Activated gamma-delta T cell treated with anti-CD3 and anti-CD28 coated beads, Interleukin-2, amount 50 U/mL, for 16 hours (primary cell): Measurements from ENCODE around the gene GSG1L.

Experiments used
- DNase-seq: peaks from one replicate; pipeline ENCODE4 v3.0.0-alpha.2; 2020; ENCODE audit warnings: low read depth

Gene GSG1L

DNA sequence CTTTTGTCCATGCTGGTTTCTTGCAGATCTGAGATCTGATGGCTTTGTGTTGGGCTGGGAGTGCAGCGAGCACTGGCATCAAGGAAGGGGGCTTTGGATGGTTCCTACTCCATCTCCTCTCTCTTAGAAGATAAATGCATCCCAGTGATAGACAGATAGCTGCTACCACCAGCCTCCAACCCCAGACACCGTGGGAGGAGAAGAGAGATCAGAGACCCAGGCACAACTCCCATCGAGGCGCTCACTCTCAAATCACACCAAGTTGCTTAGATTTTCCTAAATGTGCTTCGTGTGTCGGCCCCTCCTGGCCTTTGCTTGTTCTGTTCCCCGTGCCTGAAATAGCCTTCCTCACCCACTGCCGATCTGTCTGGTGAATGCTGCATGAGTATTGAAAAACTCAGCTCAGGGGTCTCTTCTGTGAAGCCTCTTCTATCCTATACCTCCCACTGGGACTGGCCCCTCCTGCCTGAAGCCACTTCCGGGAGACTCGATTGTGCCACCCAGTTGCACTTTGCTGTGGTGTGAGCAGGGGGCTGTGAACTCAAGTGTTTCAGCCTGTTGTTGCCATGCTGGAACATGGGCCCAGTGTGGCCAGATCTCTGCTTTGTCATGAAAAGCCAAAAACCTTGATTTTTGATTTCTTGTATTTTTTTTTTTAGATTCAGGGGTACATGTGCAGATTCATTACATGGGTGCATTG is 242.7 kb downstream of the GSG1L start:
- no peak for DNase-seq

GRCh38 chr16:27819881-27820610 is 243.5 kb downstream of the GSG1L start:
- DNase-seq: no peak

DNA sequence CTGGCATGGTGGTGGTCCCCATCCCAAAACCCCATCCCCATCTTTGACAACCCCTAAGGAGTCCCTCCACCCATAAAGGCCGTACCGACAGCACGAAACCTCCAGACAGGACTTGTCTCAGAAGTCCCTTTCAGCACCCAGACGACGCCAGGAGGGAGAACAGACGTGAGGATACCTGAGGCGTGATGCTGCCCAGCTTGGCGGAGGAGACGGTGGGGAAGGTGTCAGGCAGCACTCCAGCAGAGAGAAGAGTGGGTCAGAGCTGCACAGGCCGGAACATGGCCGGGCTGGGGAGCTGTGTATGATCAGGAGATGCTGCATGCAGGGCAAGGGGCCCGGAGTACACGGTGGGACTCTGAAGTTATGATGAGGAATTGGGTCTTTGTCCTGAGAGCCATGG is 244.2 kb downstream of the GSG1L start:
- no peak for DNase-seq

- DNase-seq: no peak
Observed at GRCh38 chr16:27818246-27818645, 245.3 kb downstream of the GSG1L start.

DNA sequence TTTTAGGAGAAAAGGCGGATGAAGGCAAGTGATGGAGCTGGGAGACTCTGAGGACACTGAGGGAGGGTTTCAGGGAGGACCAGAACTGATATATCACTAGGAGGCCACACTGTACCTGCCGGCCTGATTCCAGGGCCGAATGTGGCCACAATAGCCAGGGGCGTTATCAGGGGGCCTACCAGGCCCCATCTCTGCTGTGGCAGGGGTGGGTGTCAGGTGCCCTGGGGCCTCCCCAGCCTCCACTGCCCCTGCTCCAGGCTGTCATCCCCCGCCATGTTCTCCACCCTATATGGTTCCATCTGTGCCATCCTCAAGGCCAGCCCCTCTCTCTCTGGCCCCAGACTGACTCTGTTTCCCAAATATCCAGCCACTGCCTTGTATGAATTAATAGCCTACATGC is 246.5 kb downstream of the GSG1L start:
- DNase-seq: no peak

DNA sequence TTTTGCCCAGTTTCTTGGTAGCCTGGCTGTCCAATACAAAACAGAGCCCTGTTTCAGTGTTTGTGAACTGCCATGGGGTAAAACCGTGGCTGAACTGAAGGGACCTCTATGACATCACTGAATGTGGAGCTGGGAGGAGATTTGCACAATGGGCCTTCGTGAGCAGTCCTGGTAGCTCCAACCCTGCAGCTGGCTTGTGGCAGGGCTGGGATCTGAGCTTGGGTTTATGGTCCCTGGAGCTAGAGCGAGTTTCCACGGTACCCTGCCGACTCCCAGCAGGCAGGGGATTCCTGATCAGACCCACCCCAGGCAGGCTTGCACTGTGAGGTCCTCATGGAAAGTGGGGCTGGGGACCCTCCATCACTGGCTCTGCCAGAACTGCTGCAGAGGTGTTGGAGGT is 247.0 kb downstream of the GSG1L start:
- no peak for DNase-seq

- DNase-seq: no peak
Observed at GRCh38 chr16:27813591-27813990, 249.9 kb downstream of the GSG1L start.

DNA sequence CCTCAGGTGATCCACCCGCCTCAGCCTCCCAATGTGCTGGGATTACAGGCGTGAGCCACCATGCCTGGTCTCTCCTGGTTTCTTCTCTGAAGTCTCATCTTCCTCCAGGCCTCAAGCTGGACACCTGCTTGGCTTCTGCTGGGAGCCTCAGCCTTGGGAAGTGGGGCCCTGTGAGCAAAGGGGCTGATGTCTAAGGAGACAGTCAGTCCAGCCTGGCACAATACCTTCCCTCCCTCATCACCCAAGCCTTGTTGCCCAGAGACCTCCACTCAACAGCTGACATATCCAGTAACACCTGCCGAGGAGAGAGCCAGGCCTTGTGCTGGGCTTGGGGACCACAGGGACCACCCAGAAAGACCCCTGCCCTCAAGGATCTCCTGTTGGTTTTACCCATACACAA is 251.6 kb downstream of the GSG1L start:
- no peak for DNase-seq

- no peak for DNase-seq
Observed at GRCh38 chr16:27806986-27807385, 256.5 kb downstream of the GSG1L start.

GRCh38 chr16:27806388-27806787 is 257.1 kb downstream of the GSG1L start:
- DNase-seq: no peak

GRCh38 chr16:27805828-27806351 is 257.6 kb downstream of the GSG1L start:
- no peak for DNase-seq

GRCh38 chr16:27803775-27804549 is 259.6 kb downstream of the GSG1L start:
- DNase-seq: no peak

DNA sequence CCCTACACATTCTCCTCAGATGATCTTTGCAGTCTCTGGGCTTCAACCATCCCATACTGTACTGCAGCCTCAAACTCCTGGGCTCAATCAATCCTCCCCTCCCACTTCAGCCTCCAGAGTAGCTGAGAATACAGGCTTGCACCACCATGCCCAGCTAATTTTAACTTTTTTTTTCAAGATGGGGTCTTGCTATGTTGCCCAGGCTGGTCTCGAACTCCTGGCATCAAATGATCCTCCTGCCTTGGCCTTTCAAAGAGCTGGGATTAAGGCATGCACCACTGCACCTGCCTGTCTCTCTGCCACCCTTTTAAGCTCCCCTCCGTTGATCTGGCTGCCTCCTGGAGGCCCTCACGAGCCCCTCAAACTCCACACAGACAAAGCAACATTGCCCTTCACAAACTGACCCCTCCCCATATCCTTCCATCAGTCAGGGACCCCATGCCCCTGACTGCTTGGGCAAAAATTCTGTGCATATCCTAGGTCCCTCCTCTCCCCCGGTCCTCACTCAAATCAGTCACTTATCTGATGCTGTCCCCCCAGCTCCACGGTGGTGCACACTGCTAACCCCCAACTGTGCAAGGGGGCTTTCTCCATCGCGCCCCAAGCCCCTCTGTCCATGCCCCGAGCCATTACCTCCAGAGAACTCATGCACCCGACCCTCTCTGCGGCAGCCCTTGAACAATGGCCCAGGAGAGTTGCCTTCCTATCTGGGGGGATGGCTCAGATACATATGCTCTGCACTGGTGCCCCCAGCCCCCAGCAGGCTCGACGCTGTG is 260.7 kb downstream of the GSG1L start:
- DNase-seq: no peak

- DNase-seq: no peak
Observed at GRCh38 chr16:27801289-27801945, 262.1 kb downstream of the GSG1L start.

- DNase-seq: no peak
Observed at GRCh38 chr16:27800817-27801216, 262.7 kb downstream of the GSG1L start.

DNA sequence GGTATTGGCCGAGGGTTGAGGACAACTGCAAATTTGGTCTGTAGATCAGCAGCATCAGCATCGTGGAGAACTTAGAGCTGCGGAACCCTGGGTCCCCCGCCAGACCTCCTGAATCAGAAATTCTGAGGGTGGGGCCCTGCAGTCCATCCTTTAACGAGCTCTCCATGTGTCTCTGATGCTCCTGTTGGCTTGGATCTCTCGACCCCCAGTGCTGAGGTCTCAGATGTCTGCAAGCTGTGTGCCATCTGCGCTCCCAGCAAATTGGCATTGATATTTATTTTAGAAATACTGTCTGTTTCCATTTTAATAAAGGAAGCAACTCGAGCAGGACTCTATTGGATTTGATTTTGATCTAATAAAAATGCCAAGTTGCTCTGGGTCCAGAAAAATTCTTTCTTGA is 263.6 kb downstream of the GSG1L start:
- DNase-seq: no peak

DNA sequence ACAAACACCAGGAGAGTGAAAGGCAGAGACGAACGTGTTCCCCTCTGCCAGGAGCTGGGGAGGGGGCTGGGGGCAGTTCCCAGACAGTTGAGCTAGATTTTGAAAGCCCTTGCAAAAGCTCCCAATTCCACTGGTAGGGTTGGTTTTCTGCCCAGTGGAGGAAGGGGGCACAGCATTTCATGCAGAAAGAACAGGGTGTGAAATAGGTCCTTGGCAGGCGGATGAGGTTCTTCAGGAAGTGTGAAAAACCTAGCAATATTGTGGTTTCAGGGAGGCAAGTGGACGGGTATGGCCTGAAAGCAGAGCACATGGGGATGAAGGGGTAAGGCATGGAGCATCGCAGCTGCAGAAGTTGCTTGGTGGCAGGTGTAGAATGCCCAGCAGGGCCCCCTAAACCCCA is 265.3 kb downstream of the GSG1L start:
- no peak for DNase-seq

GRCh38 chr16:27795992-27796614 is 267.4 kb downstream of the GSG1L start:
- DNase-seq: no peak

DNA sequence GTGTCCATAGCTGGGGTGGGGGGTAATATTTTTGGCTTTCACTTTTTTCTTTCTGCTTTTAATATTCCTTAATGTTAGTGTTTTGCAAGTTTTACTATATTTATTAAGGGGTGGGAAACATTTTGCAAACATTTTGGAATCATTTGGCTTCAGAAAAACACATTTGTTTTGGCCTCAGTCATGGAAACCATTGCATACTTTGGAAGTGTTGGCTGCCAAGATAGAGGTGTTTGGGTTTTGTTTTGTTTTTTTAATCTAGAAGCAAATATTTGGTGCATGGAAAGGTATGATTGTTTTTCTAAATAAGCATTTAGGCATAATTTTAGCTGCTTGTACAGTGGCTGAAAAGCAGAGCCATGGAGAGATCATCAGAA is 270.3 kb downstream of the GSG1L start:
- no peak for DNase-seq

DNA sequence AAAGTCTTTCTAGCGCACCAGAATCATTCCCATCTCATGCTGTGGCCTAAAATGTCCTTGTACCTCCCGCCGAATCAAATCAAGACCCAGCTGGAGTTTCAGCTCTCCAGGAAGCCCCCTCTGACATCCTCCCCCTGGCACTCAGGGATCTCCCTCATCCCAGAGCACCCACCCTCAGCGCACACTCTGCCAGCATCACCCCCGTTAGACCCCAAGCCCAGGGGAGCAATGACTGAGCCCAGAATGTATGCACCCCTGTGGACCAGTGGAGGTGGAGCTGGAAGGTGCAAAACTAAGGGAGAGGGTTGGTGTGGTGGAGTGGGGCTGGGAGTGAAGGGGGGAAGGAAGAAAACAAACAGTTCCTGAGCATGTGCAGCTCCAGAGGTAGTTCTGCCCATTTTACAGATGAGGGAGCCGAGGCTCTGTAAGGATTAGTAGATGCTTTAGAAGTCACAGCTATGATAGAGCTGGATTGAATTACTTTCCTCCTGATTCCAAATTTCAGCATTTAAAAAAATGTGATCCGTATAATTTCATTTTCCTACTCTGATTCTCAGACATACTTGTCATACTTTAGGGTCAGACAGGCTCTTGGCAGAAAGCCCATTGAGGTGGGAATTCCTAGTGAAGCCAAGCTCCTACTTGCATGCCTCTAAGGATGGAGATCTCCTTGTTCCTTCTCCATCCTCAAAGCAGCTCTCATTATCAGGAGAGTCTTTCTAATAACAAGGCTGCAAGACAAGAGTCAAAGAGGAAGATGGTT is 270.8 kb downstream of the GSG1L start:
- DNase-seq: no peak

- DNase-seq: no peak
Observed at GRCh38 chr16:27791404-27791719, 272.2 kb downstream of the GSG1L start.
